T-helper 9 cell (primary cell): ENCODE measurements around the gene USP17L18.
"Not testable (repeated sequence)": the region's sequence is repeated elsewhere in the genome, so short reads cannot be mapped to it uniquely, and the experiment has no call there.

ENCODE experiments used
- DNase-seq: peaks from one replicate; pipeline ENCODE4 v3.0.0-alpha.2; 2020
- total RNA-seq, 2 donors: gene quantifications; one replicate each; lab custom pipeline; 2026; lab: John Stamatoyannopoulos, UW

Gene USP17L18, protein sequence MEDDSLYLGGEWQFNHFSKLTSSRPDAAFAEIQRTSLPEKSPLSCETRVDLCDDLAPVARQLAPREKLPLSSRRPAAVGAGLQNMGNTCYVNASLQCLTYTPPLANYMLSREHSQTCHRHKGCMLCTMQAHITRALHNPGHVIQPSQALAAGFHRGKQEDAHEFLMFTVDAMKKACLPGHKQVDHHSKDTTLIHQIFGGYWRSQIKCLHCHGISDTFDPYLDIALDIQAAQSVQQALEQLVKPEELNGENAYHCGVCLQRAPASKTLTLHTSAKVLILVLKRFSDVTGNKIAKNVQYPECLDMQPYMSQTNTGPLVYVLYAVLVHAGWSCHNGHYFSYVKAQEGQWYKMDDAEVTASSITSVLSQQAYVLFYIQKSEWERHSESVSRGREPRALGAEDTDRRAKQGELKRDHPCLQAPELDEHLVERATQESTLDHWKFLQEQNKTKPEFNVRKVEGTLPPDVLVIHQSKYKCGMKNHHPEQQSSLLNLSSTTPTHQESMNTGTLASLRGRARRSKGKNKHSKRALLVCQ
- total RNA-seq: 0 reads per million in 2 donors

DNA sequence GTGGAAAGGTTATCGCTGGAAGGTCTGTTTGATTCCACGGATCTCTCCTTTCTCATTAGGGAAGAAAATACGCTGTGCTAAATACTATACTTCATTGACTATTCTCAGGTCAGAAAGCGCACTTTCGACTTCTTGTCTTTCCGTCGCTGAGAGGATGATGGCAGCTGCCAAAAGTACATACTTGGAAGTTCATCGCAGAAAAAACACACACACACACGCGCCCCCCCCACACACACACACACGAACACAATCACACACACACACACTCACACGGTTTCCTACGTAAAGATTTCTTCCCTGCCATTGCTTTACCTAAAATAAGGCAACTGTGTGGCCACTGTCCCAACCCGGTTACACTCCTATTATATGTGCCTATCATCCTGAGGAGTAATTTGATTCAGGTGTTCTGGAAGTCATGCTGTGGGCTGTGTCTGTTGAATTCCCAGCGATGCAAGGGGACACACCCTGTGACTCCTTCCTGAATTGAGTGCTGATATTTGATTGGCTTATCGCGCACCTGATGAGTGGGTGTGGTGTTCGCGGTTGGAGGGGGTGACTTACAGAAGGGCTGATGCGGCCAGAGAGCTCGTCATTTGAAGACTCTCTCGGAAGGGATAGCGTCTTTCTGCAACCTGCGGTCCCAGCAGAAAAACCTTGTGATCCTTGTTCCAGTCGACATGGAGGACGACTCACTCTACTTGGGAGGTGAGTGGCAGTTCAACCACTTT lies at the start of gene USP17L18:
Gene USP17L18 (plus strand): TSS at position 678 of the 728 bp plus-strand sequence. CDS start 0 bp downstream, at position 678.
- DNase-seq: not testable (repeated sequence)

DNA sequence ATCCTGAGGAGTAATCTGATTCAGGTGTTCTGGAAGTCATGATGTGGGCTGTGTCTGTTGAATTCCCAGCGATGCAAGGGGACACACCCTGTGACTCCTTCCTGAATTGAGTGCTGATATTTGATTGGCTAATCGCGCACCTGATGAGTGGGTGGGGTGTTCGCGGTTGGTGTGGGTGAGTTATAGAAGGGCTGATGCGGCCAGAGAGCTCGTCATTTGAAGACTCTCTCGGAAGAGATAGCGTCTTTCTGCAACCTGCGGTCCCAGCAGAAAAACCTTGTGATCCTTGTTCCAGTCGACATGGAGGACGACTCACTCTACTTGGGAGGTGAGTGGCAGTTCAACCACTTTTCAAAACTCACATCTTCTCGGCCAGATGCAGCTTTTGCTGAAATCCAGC lies 38.1 kb upstream of the USP17L18 start, which contains the start of gene USP17L10:
Gene USP17L10 (plus strand): TSS at position 301 of the 400 bp plus-strand sequence. CDS start 0 bp downstream, at position 301.
- not testable (repeated sequence) for DNase-seq

DNA sequence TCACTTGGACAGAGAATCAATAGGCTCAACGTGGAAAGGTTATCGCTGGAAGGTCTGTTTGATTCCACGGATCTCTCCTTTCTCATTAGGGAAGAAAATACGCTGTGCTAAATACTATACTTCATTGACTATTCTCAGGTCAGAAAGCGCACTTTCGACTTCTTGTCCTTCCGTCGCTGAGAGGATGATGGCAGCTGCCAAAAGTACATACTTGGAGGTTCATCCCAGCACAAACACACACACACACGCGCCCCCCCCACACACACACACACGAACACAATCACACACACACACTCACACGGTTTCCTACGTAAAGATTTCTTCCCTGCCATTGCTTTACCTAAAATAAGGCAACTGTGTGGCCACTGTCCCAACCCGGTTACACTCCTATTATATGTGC lies 33.7 kb upstream of the USP17L18 start:
- not testable (repeated sequence) for DNase-seq

DNA sequence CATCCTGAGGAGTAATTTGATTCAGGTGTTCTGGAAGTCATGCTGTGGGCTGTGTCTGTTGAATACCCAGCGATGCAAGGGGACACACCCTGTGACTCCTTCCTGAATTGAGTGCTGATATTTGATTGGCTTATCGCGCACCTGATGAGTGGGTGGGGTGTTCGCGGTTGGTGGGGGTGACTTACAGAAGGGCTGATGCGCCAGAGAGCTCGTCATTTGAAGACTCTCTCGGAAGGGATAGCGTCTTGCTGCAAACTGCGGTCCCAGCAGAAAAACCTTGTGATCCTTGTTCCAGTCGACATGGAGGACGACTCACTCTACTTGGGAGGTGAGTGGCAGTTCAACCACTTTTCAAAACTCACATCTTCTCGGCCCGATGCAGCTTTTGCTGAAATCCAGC lies 33.3 kb upstream of the USP17L18 start, which contains the start of gene USP17L11:
Gene USP17L11 (plus strand): TSS at position 301 of the 400 bp plus-strand sequence. CDS start 0 bp downstream, at position 301.
- not testable (repeated sequence) for DNase-seq

GRCh38 chr4:9219852-9220251 lies 28.6 kb upstream of the USP17L18 start, which contains the start of gene USP17L12:
Gene USP17L12 (plus strand): TSS chr4:9220152. CDS start chr4:9220152, 0 bp downstream.
- DNase-seq: not testable (repeated sequence)

- not testable (repeated sequence) for DNase-seq
Observed at GRCh38 chr4:9224596-9224995, 23.8 kb upstream of the USP17L18 start, which contains the start of gene USP17L13. Gene USP17L13 (plus strand): TSS chr4:9224896. CDS start chr4:9224896, 0 bp downstream.

- DNase-seq: not testable (repeated sequence)
Observed at GRCh38 chr4:9230249-9230648, 18.2 kb upstream of the USP17L18 start.

- DNase-seq: not testable (repeated sequence)
Observed at GRCh38 chr4:9234085-9234484, 14.3 kb upstream of the USP17L18 start, which contains the start of gene USP17L15. Gene USP17L15 (plus strand): TSS chr4:9234385. CDS start chr4:9234385, 0 bp downstream.

GRCh38 chr4:9238461-9238860 lies 10.0 kb upstream of the USP17L18 start:
- not testable (repeated sequence) for DNase-seq

DNA sequence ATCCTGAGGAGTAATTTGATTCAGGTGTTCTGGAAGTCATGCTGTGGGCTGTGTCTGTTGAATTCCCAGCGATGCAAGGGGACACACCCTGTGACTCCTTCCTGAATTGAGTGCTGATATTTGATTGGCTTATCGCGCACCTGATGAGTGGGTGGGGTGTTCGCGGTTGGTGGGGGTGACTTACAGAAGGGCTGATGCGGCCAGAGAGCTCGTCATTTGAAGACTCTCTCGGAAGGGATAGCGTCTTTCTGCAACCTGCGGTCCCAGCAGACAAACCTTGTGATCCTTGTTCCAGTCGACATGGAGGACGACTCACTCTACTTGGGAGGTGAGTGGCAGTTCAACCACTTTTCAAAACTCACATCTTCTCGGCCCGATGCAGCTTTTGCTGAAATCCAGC lies 4.9 kb upstream of the USP17L18 start, which contains the start of gene USP17L17:
Gene USP17L17 (plus strand): TSS at position 301 of the 400 bp plus-strand sequence. CDS start 0 bp downstream, at position 301.
- DNase-seq: not testable (repeated sequence)

DNA sequence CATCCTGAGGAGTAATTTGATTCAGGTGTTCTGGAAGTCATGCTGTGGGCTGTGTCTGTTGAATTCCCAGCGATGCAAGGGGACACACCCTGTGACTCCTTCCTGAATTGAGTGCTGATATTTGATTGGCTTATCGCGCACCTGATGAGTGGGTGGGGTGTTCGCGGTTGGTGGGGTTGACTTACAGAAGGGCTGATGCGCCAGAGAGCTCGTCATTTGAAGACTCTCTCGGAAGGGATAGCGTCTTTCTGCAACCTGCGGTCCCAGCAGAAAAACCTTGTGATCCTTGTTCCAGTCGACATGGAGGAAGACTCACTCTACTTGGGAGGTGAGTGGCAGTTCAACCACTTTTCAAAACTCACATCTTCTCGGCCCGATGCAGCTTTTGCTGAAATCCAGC lies 4.6 kb downstream of the USP17L18 start, which contains the start of gene USP17L19:
Gene USP17L19 (plus strand): TSS at position 301 of the 400 bp plus-strand sequence. CDS start 0 bp downstream, at position 301.
- DNase-seq: not testable (repeated sequence)

DNA sequence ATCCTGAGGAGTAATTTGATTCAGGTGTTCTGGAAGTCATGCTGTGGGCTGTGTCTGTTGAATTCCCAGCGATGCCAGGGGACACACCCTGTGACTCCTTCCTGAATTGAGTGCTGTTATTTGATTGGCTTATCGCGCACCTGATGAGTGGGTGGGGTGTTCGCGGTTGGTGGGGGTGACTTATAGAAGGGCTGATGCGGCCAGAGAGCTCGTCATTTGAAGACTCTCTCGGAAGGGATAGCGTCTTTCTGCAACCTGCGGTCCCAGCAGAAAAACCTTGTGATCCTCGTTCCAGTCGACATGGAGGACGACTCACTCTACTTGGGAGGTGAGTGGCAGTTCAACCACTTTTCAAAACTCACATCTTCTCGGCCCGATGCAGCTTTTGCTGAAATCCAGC lies 9.4 kb downstream of the USP17L18 start, which contains the start of gene USP17L20:
Gene USP17L20 (plus strand): TSS at position 301 of the 400 bp plus-strand sequence. CDS start 0 bp downstream, at position 301.
- DNase-seq: not testable (repeated sequence)

DNA sequence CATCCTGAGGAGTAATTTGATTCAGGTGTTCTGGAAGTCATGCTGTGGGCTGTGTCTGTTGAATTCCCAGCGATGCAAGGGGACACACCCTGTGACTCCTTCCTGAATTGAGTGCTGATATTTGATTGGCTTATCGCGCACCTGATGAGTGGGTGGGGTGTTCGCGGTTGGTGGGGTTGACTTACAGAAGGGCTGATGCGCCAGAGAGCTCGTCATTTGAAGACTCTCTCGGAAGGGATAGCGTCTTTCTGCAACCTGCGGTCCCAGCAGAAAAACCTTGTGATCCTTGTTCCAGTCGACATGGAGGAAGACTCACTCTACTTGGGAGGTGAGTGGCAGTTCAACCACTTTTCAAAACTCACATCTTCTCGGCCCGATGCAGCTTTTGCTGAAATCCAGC lies 14.1 kb downstream of the USP17L18 start, which contains the start of gene USP17L21:
Gene USP17L21 (plus strand): TSS at position 301 of the 400 bp plus-strand sequence. CDS start 0 bp downstream, at position 301.
- not testable (repeated sequence) for DNase-seq

DNA sequence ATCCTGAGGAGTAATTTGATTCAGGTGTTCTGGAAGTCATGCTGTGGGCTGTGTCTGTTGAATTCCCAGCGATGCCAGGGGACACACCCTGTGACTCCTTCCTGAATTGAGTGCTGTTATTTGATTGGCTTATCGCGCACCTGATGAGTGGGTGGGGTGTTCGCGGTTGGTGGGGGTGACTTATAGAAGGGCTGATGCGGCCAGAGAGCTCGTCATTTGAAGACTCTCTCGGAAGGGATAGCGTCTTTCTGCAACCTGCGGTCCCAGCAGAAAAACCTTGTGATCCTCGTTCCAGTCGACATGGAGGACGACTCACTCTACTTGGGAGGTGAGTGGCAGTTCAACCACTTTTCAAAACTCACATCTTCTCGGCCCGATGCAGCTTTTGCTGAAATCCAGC lies 18.9 kb downstream of the USP17L18 start, which contains the start of gene USP17L22:
Gene USP17L22 (plus strand): TSS at position 301 of the 400 bp plus-strand sequence. CDS start 0 bp downstream, at position 301.
- DNase-seq: not testable (repeated sequence)

GRCh38 chr4:9271719-9272118 lies 23.3 kb downstream of the USP17L18 start:
- DNase-seq: not testable (repeated sequence)
